ENCODE measurements around the gene FAM89A. TPM values are rescaled to one million over a fixed set of nuclear protein-coding genes. Genes with fewer than 3 reads are reported as not detected.
"Not testable (repeated sequence)": the region's sequence is repeated elsewhere in the genome, so short reads cannot be mapped to it uniquely, and the experiment has no call there.

The FAM89A gene
- total and polyA plus RNA-seq, 2 experiments from 2014 or later = 53.5 to 55.1 TPM

- TF ChIP-seq EZH2 (IDR thresholded peaks at IDR 0.05; ENCODE audit: borderline replicate concordance) = no peak
- TF ChIP-seq EZH2phosphoT487 (IDR thresholded peaks at IDR 0.05; ENCODE audit: low read depth, severe bottlenecking, unreplicated experiment) = no peak
- no peak for TF ChIP-seq CTCF (IDR thresholded peaks at IDR 0.05; ENCODE audit: poor library complexity)
- no peaks in the 10 kb centered on the region for H3K9me3 ChIP-seq (ENCODE audit: low read depth)
- H3K36me3 ChIP-seq (replicated peaks; ENCODE audit: insufficient read depth, low read depth) = no peaks in the 10 kb centered on the region
- no peak for DNase-seq (ENCODE audit: low spot score)
- H3K4me3 ChIP-seq = no peak overlapping the region
- H3K79me2 ChIP-seq = peaks cover 76% of the 10 kb centered on the region
- no peak overlapping the region for H3K27ac ChIP-seq
- WGBS (ENCODE audit: low lambda C conversion rate, missing lambda C conversion rate) = 100% methylated on average over 1 of the region's 1 CpG
- no peak overlapping the region for H3K4me2 ChIP-seq
- H3K27me3 ChIP-seq = no peaks in the 10 kb centered on the region
- no peaks in the 10 kb centered on the region for H3K9me2 ChIP-seq (replicated peaks; ENCODE audit: insufficient read depth)
- no peak overlapping the region for H2AFZ ChIP-seq
- peaks cover 7% of the 10 kb centered on the region for H4K20me1 ChIP-seq (ENCODE audit: insufficient read depth, poor library complexity, severe bottlenecking)
- peaks cover 18% of the 10 kb centered on the region for H3K4me1 ChIP-seq (ENCODE audit: insufficient read depth)
Observed at GRCh38 chr1:231035799-231036198, 4.3 kb downstream of the FAM89A start.

- TF ChIP-seq CTCF (IDR thresholded peaks at IDR 0.05; ENCODE audit: poor library complexity) (no peak), EZH2 (IDR thresholded peaks at IDR 0.05; ENCODE audit: borderline replicate concordance) (no peak), EZH2phosphoT487 (IDR thresholded peaks at IDR 0.05; ENCODE audit: low read depth, severe bottlenecking, unreplicated experiment) (no peak)
- H2AFZ ChIP-seq = no peak overlapping the region
- no peak overlapping the region for H3K4me3 ChIP-seq
- peaks cover 7% of the 10 kb centered on the region for H3K4me1 ChIP-seq (ENCODE audit: insufficient read depth)
- no peak for DNase-seq (ENCODE audit: low spot score)
- no peaks in the 10 kb centered on the region for H3K36me3 ChIP-seq (replicated peaks; ENCODE audit: insufficient read depth, low read depth)
- H3K27ac ChIP-seq = no peak overlapping the region
- no peaks in the 10 kb centered on the region for H3K9me3 ChIP-seq (ENCODE audit: low read depth)
- no peak overlapping the region for H3K4me2 ChIP-seq
- H3K9me2 ChIP-seq (replicated peaks; ENCODE audit: insufficient read depth) = no peaks in the 10 kb centered on the region
- H3K27me3 ChIP-seq = no peaks in the 10 kb centered on the region
- peaks cover 79% of the 10 kb centered on the region for H3K79me2 ChIP-seq
- WGBS (ENCODE audit: low lambda C conversion rate, missing lambda C conversion rate) = 51% methylated on average over 7 of the region's 7 CpGs
- H4K20me1 ChIP-seq (ENCODE audit: insufficient read depth, poor library complexity, severe bottlenecking) = peaks cover 11% of the 10 kb centered on the region
Observed at GRCh38 chr1:231032963-231033362, 7.1 kb downstream of the FAM89A start.

- Histone ChIP-seq H3K4me3 (no peak overlapping the region), H3K9me3 (ENCODE audit: low read depth) (no peaks in the 10 kb centered on the region), H3K9me2 (replicated peaks; ENCODE audit: insufficient read depth) (no peaks in the 10 kb centered on the region), H3K27ac (no peak overlapping the region), H3K36me3 (replicated peaks; ENCODE audit: insufficient read depth, low read depth) (no peaks in the 10 kb centered on the region), H3K79me2 (peaks cover 76% of the 10 kb centered on the region), H3K4me2 (no peak overlapping the region), H3K4me1 (ENCODE audit: insufficient read depth) (peaks cover 9% of the 10 kb centered on the region), H4K20me1 (ENCODE audit: insufficient read depth, poor library complexity, severe bottlenecking) (peaks cover 9% of the 10 kb centered on the region), H3K27me3 (no peaks in the 10 kb centered on the region), H2AFZ (no peak overlapping the region)
- 86% methylated on average over 6 of the region's 6 CpGs for WGBS (ENCODE audit: low lambda C conversion rate, missing lambda C conversion rate)
- TF ChIP-seq EZH2 (IDR thresholded peaks at IDR 0.05; ENCODE audit: borderline replicate concordance) (no peak), CTCF (IDR thresholded peaks at IDR 0.05; ENCODE audit: poor library complexity) (no peak), EZH2phosphoT487 (IDR thresholded peaks at IDR 0.05; ENCODE audit: low read depth, severe bottlenecking, unreplicated experiment) (no peak)
- DNase-seq (ENCODE audit: low spot score) = no peak
Observed at GRCh38 chr1:231029841-231030240, 10.2 kb downstream of the FAM89A start.

GRCh38 chr1:231029247-231029646 lies 10.8 kb downstream of the FAM89A start:
- H3K9me3 ChIP-seq (ENCODE audit: low read depth); H3K27me3 ChIP-seq; H3K36me3 ChIP-seq (replicated peaks; ENCODE audit: insufficient read depth, low read depth); H3K27ac ChIP-seq; H3K4me2 ChIP-seq; H4K20me1 ChIP-seq (ENCODE audit: insufficient read depth, poor library complexity, severe bottlenecking); H3K9me2 ChIP-seq (replicated peaks; ENCODE audit: insufficient read depth); DNase-seq (ENCODE audit: low spot score); H3K4me1 ChIP-seq (ENCODE audit: insufficient read depth); H2AFZ ChIP-seq; H3K4me3 ChIP-seq: not testable (repeated sequence)
- peaks cover 72% of the 10 kb centered on the region for H3K79me2 ChIP-seq
- 92% methylated on average over 4 of the region's 4 CpGs for WGBS (ENCODE audit: low lambda C conversion rate, missing lambda C conversion rate)

Data from hepatocyte (in vitro differentiated cells).